ENCODE data around the gene SEMA5B.
A peak's percentile ranks its signal among the peaks of the same experiment; 100 is the strongest.

Gene SEMA5B

DNA sequence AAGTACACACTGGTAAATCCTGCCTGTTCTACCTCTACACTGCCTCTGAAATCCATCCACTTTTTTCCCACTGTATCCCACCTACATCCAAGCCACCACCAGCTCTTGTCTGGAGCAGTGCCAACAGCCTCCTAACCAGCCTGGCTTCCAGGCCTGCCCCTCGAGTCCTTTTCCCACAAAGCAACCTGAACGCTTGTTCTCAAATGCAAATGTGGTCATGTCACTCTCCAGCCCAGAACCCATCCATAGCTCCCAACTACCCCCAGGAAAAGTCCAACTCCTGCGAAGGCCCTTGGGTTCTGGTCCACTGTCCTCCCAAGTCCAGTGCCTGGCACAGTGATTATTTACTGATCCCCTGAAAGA lies 83.8 kb downstream of the SEMA5B start:
- Histone ChIP-seq H3K27ac (no peak overlapping the region), H3K36me3 (ENCODE audit: insufficient read depth, low read length) (peaks cover 39% of the 10 kb centered on the region), H3K4me3 (no peak overlapping the region), H3K9me3 (ENCODE audit: low read depth, low read length) (no peaks in the 10 kb centered on the region), H3K9ac (ENCODE audit: insufficient read length) (no peak overlapping the region)
- TF ChIP-seq FOXP2 (optimal IDR thresholded peaks at IDR 0.05; ENCODE audit: control extremely low read depth, extremely low read length, insufficient read depth) (no peak), EZH2 (IDR thresholded peaks at IDR 0.05) (no peak), POLR2AphosphoS5 (IDR thresholded peaks at IDR 0.05; ENCODE audit: borderline replicate concordance, low read depth, low read length) (no peak)
- DNase-seq (ENCODE audit: low read depth, low spot score) = no peak

DNA sequence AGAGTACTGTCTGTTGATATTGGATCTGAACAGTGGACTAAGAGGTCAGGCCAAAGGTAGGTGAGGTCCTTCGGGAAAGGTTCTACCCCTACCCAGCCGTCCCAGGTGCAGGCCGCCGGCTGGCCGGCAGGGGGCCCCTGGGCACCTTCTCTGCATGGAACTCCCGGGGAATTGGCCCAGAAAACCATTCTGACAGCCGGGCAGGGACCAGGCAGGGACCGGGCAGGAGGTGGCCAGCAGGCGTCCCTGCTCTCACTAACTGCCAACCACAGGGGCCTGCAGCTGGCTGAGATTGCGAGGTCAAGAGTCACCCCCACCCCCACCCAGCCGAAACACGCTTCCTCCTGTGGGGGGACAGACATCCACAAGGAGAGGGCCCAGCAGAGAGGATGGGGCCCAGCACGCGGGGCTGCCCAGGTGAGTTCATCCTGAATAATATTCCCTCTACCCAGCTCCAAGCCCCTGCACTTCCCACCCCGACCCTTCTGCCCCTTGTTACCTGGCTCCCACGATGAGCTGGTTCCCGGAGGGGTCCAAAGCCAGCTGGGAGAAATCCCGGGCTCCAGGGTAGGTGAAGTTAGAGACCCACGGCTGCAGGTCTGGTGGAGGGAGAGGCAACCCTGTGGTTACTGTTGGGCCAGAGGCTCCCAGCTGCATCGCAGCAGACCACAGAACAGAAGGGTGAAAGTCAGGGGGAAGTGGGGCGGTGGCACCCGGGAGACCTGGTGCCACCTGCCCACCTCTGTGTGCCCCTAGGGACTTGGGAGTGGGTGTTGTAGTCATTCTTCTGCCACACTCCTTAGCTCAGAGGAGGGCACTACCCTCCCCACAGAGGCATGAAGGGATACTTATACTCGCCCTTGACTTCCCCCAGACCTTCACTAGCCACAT lies 84.4 kb downstream of the SEMA5B start:
- Histone ChIP-seq H3K36me3 (ENCODE audit: insufficient read depth, low read length) (peaks cover 44% of the 10 kb centered on the region), H3K4me3 (no peak overlapping the region), H3K9ac (ENCODE audit: insufficient read length) (no peak overlapping the region), H3K27ac (no peak overlapping the region), H3K9me3 (ENCODE audit: low read depth, low read length) (no peaks in the 10 kb centered on the region)
- no peak for DNase-seq (ENCODE audit: low read depth, low spot score)
- TF ChIP-seq POLR2AphosphoS5 (IDR thresholded peaks at IDR 0.05; ENCODE audit: borderline replicate concordance, low read depth, low read length) (no peak), EZH2 (IDR thresholded peaks at IDR 0.05) (no peak), FOXP2 (optimal IDR thresholded peaks at IDR 0.05; ENCODE audit: control extremely low read depth, extremely low read length, insufficient read depth) (no peak)

DNA sequence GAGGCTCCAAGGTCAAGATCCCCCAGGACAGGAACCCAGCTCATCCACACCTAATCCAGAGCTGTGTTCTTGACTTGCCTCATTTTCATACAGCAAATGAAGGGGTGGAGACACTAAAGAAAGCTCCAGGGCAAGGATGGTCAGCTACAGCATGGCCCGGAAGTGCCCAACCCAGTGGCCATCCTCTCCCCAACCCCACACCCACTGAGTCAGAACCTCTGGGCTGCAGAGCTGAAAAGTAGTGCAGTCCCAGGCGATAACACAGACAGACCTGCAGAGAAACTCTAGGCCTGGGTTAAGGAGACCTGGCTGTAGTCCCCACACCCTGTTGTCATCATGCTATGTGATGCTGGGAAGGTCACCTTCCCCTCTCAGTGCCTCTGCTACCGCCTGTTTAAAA lies 85.3 kb downstream of the SEMA5B start:
- Histone ChIP-seq H3K27ac (no peak overlapping the region), H3K9ac (ENCODE audit: insufficient read length) (no peak overlapping the region), H3K4me3 (no peak overlapping the region), H3K36me3 (ENCODE audit: insufficient read depth, low read length) (peaks cover 48% of the 10 kb centered on the region), H3K9me3 (ENCODE audit: low read depth, low read length) (no peaks in the 10 kb centered on the region)
- TF ChIP-seq EZH2 (IDR thresholded peaks at IDR 0.05) = no peak
- TF ChIP-seq POLR2AphosphoS5 (IDR thresholded peaks at IDR 0.05; ENCODE audit: borderline replicate concordance, low read depth, low read length) = no peak
- no peak for DNase-seq (ENCODE audit: low read depth, low spot score)

DNA sequence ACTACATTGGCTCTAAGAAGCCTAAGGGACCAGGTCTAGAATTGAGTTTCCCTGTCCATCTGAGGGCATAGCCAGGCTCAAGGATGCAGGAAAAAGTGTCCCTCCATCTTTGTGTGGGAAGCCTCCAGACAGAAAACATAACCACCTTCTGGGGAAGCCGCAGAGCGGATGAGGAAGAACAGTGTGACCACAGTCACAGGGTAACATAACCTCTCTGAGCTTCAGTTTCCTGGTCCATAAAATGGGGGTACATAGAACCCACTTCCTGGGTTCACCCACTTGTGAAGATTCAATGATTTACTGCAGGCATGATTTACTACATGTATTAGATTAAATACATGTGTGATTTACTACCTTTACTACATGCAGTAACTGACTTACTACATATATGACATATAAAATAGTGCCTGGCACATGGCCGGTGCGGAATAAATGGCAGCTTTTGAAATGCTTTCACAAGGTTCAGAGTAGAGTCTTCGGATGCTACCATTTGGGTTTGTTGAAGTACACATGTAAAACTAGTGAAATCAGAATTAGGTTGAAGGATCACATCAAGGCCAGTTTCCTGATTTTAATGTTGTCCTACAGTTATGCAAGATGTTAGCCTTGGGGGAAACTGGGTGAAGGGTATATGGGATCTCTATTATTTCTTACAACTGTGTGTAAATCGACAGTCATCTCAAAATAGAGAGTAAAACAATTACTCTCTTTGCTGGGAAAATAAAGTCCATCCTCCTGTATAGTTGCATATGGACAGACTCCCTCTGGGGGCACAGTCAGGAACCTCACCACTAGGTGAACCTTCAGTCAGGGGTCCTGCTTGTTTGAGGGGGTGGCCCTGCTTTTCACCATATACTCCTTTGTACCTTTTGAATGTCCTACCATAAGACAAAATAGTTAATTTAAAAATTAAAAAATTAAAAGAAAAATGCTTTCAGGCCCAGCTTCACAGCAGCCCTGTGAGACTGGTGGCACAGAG lies 86.0 kb downstream of the SEMA5B start:
- Histone ChIP-seq H3K27ac (peak overlapping the region; percentile 89), H3K36me3 (ENCODE audit: insufficient read depth, low read length) (peaks cover 50% of the 10 kb centered on the region), H3K4me3 (peak overlapping the region; percentile 47), H3K9me3 (ENCODE audit: low read depth, low read length) (no peaks in the 10 kb centered on the region), H3K9ac (ENCODE audit: insufficient read length) (peak overlapping the region; percentile 21)
- no peak for DNase-seq (ENCODE audit: low read depth, low spot score)
- TF ChIP-seq EZH2 (IDR thresholded peaks at IDR 0.05) (no peak), FOXP2 (optimal IDR thresholded peaks at IDR 0.05; ENCODE audit: control extremely low read depth, extremely low read length, insufficient read depth) (no peak), POLR2AphosphoS5 (IDR thresholded peaks at IDR 0.05; ENCODE audit: borderline replicate concordance, low read depth, low read length) (no peak)

DNA sequence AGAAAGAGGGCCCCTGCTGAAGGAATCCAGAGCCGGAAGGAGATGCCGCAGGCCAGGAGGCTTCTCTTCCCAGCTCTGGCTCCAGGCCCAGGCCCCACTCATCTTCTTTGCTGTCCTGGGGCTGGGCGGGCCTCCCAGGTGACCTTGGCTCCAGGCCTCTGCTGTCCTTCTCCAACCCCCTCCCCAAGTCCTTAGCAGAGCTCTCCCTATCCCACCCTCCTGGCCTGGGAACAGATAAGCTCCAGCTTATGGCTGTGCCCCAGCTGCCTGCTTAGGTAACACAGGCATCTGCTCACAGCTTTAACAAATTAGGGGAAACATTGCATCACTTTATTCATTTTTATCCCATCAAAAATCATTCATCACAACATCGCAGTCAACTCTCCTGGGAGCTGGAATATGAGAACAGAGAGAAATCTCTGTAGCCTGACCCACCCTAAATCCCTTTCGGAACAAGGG lies 86.9 kb downstream of the SEMA5B start:
- H3K36me3 ChIP-seq (ENCODE audit: insufficient read depth, low read length) = peaks cover 52% of the 10 kb centered on the region
- peak; percentile 46; the same call in 1 of the 2 replicates for TF ChIP-seq POLR2AphosphoS5 (IDR thresholded peaks at IDR 0.05; ENCODE audit: borderline replicate concordance, low read depth, low read length)
- no peak for TF ChIP-seq EZH2 (IDR thresholded peaks at IDR 0.05)
- peak overlapping the region; percentile 21 for H3K9ac ChIP-seq (ENCODE audit: insufficient read length)
- H3K27ac ChIP-seq = peak overlapping the region; percentile 89
- peak overlapping the region; percentile 47 for H3K4me3 ChIP-seq
- H3K9me3 ChIP-seq (ENCODE audit: low read depth, low read length) = no peaks in the 10 kb centered on the region
- DNase-seq (ENCODE audit: low read depth, low spot score) = peak; percentile 86

DNA sequence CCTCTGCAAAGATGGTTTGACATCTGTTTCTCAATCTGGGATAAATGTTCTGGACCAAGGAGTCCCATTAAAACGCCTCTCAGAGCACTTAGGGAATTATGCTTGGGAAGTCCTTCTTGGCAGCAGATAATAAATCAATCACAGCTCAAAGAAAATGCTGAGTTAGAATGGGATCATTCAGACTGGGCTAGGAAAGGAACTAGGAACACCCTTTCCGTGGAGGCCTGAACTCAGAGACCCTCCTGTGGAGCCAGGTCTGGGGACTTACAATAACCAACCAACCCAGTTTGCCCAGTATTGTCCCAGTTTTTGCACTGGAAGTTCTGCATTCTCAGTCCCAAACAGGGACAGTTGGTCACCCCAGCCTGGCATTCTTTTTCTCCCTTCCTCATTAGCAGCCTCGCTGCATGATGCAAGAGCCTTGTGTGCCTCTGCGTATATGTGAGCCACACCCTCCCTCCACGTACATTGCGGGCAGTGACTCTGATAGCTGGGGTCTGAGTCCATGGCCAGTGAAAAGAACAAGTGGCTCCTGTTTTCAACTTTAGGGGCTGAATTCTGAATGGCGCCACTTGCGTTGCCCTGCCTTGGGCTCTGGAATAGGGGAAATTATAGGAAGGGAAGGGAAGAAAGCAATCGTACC lies 88.7 kb downstream of the SEMA5B start:
- DNase-seq (ENCODE audit: low read depth, low spot score) = no peak

DNA sequence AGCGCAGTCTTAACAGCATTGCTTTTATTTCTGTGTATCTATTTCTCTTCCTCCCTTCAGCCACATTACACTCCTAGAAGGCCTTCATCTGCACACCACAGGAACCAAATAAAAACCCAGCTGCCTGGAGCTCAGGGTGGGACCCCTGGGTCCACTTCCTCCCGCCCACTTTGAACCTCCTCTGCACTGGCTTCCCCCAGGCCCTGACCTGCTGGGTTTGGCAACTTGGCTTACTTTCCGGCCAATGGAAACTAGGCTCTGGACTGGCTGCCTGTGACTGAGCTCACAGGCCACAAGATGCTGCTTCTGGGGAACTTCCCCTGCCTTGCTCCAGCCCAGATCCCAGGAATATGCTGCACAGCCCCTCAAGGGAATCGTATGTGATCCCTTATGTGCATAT lies 89.8 kb downstream of the SEMA5B start:
- Histone ChIP-seq H3K4me3 (no peak overlapping the region), H3K9me3 (ENCODE audit: low read depth, low read length) (no peaks in the 10 kb centered on the region), H3K36me3 (ENCODE audit: insufficient read depth, low read length) (peaks cover 55% of the 10 kb centered on the region), H3K9ac (ENCODE audit: insufficient read length) (no peak overlapping the region), H3K27ac (no peak overlapping the region)
- TF ChIP-seq EZH2 (IDR thresholded peaks at IDR 0.05) (no peak), POLR2AphosphoS5 (IDR thresholded peaks at IDR 0.05; ENCODE audit: borderline replicate concordance, low read depth, low read length) (no peak), FOXP2 (optimal IDR thresholded peaks at IDR 0.05; ENCODE audit: control extremely low read depth, extremely low read length, insufficient read depth) (no peak)
- DNase-seq (ENCODE audit: low read depth, low spot score) = no peak

More for the DNA sequence above, 88.7 kb downstream of the SEMA5B start:
- Histone ChIP-seq H3K4me3 (no peak overlapping the region), H3K9ac (ENCODE audit: insufficient read length) (no peak overlapping the region), H3K36me3 (ENCODE audit: insufficient read depth, low read length) (peaks cover 50% of the 10 kb centered on the region), H3K27ac (no peak overlapping the region), H3K9me3 (ENCODE audit: low read depth, low read length) (no peaks in the 10 kb centered on the region)
- no peak for TF ChIP-seq EZH2 (IDR thresholded peaks at IDR 0.05)
- TF ChIP-seq POLR2AphosphoS5 (IDR thresholded peaks at IDR 0.05; ENCODE audit: borderline replicate concordance, low read depth, low read length) = no peak
- TF ChIP-seq FOXP2 (optimal IDR thresholded peaks at IDR 0.05; ENCODE audit: control extremely low read depth, extremely low read length, insufficient read depth) = no peak

DNA sequence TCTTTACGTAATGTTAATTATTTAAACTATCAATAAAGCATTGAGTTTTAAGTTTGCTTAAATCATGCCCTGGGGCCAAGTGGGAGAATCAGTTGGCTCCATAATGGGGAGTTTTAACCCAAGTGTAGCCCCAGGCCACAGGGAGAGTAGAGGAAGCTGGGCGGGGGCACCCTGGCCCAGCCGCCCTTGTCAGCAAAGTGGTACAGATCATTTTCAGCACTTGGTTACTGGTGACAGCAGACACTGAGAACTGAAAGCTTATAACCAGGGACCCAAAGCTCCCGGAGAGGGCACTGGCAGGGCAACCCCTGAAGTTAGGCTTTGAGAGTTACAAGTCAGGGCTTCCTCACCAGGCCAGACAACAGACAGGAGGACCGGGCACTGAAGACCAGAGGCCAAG lies 90.6 kb downstream of the SEMA5B start:
- TF ChIP-seq EZH2 (IDR thresholded peaks at IDR 0.05) (no peak), FOXP2 (optimal IDR thresholded peaks at IDR 0.05; ENCODE audit: control extremely low read depth, extremely low read length, insufficient read depth) (no peak), POLR2AphosphoS5 (IDR thresholded peaks at IDR 0.05; ENCODE audit: borderline replicate concordance, low read depth, low read length) (no peak)
- no peak overlapping the region for H3K27ac ChIP-seq
- H3K9me3 ChIP-seq (ENCODE audit: low read depth, low read length) = no peaks in the 10 kb centered on the region
- H3K36me3 ChIP-seq (ENCODE audit: insufficient read depth, low read length) = peaks cover 58% of the 10 kb centered on the region
- no peak for DNase-seq (ENCODE audit: low read depth, low spot score)
- no peak overlapping the region for H3K9ac ChIP-seq (ENCODE audit: insufficient read length)
- no peak overlapping the region for H3K4me3 ChIP-seq

All from SK-N-MC (cell line).